LNCAP (cell line): ENCODE data around the gene PTK6.

Source experiments
- TF ChIP-seq, protein P1 (sequence below): fragments of 450-650 bp; IDR thresholded peaks from 2 replicates; pipeline ENCODE4 v1.5.1; 2017; ENCODE audit warnings: mild to moderate bottlenecking

Gene PTK6

DNA sequence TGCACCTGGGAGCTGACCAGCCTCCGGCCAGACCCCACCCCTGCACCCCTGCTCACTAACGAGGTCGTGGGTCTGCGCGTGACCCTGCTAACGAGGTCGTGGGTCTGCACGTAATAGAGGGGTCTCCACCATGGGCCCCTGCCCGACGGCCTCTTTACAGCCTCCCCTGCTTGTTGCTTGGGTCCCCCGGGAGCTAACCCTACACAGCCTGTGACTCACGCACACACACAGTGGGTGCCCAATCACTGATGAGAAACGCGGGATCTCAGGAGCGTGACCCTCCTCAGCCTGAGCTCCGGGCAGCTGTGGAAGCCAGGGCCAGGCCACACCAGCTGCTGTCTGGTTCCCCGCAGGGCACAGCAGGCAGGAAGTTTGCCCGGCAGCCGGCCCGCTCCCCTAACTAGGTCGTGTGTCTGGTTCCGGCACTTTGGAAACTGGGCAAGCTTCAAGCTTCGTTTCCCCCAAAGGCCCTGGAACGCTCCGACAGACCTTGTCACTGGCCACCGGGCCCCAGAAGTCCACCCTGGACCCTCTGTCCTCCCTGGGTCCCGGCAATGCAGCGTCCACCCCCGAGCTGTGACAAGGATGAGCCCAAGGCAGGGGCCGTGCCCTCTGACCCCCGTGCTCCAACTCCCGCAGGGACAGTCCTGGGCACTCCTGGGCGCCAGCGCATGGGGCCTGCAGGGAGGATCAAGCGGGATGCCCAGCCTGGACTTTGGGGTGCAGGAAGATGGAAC, 767 bp downstream of the PTK6 start:
- TF ChIP-seq, protein P1, sequence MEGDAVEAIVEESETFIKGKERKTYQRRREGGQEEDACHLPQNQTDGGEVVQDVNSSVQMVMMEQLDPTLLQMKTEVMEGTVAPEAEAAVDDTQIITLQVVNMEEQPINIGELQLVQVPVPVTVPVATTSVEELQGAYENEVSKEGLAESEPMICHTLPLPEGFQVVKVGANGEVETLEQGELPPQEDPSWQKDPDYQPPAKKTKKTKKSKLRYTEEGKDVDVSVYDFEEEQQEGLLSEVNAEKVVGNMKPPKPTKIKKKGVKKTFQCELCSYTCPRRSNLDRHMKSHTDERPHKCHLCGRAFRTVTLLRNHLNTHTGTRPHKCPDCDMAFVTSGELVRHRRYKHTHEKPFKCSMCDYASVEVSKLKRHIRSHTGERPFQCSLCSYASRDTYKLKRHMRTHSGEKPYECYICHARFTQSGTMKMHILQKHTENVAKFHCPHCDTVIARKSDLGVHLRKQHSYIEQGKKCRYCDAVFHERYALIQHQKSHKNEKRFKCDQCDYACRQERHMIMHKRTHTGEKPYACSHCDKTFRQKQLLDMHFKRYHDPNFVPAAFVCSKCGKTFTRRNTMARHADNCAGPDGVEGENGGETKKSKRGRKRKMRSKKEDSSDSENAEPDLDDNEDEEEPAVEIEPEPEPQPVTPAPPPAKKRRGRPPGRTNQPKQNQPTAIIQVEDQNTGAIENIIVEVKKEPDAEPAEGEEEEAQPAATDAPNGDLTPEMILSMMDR, result no peak

DNA sequence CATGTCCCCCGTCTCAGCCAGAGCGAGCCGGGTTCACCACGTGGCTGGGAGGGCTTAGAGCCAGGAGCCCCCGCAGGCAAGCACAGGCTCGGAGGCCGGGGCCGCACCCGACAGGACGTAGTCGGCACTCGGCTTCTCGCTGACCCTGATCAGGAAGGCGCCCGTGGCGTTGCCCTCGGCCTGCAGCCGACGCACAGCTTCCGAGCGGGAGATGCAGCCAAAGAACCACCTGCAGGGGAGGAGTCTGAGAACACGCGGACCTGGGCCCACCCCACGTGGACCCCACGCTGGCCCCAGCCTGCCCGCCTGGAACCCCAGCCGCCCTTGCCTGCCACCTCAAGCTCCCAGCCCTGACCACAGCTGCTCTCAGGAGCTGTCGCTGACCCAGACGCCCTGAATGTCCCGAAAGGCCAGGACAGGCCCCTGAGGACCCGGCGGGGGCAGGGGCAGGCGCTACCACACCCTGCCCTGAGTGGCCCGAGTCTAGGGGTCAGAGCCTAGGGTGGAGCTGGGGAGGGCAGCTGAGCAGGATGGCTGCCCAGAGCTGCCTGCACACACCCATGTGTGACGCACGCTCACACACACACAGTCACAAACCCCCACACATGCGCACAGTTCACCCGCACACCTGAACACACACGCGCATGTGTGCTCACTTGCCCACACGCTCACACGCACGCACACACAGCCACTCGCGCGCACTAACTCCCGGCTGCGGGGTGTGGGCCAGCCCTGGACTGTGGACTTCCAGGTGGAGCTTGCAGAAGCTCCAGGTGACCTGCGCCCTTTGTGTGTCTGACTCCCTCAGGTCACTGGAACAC, 2.1 kb downstream of the PTK6 start:
- TF ChIP-seq, protein P1, result no peak

DNA sequence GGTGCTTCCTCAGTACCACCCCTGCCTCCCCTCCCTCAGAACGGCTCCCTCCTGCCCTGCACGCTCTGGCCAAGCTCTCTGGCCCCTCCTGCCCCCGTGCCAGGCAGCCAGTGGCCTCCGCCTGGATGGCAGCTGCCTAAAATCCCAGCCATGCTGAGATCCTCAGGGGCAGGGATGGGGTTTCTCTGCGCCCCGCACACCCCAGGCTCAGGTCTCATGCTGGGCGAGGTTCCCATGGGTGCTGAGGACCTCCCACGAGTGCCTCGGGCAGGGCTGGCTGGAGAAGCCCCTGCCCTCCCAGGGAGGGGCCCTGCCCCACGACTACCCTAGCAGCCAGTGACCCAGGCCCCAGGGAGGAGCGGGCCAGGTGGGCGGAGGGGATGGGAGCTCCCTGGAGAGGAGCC, 2.7 kb downstream of the PTK6 start:
- TF ChIP-seq, protein P1, result no peak

DNA sequence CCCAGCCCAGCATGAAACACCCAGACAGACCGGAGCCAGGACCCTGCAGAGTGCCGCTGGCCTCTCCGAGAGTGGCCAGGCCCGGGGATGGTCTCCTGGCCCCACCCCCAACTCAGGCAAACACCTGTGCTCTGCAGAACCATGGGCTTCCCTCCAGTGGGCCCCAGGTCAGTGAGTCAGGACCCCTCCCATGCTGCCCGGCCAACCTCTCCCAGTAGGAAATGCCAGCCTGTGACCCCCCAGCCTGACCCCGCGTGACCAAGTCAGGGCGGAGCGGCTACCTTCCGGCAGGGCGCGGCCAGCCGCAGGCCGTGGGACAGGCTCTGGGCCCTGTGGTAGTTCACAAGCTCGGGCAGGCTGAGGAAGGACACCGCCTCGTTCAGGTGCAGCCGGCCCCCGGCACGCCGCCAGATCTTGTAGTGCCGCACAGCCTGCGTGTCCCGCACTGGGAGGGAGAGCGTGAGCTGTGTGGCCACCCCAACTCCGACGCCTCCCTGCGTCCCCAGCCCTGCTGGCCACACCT, 3.2 kb downstream of the PTK6 start:
- TF ChIP-seq, protein P1, result no peak

DNA sequence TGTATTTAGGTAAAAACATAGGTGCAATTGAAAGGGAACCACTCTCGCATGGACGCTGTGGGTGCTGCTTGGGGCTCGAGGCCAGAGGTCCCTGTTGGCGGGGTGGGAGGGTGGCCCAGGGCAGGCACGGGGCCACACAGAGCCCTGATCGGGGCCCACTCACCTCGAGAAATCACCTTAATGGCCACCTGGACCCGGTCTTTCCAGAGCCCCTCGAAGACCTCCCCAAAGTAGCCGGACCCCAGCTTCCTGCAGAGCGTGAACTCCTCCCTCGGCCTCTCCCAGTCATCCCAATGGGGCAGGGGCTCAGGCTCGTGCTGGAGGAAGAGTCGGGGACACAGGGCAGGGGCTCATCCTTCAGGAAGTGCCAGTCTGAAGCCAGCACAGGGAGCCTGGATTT, 3.8 kb downstream of the PTK6 start:
- TF ChIP-seq, protein P1, result no peak

DNA sequence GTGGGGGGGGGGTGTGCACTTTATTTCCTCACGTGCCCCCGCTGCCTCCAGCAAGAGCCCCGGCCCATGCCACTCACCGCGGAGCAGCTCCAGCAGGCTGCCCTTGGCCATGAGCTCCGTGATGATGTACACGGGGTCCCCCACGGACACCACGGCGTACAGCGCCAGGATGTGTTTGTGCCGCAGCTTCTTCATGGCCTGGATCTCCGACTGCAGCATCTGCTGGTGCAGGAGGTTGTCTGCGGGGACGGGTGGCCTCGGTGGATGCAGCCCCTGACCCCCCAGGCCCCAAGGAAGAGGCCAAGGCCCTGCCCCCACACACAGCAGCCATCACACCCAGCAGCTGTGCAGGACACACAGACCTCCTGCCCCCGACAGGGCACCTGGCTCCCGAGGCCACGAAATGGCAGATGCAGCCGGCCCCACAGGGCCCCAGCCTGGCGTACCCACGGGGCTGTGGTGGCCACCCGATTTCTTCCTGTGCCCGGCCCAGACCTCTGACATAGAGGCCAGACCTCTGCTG, 4.7 kb downstream of the PTK6 start:
- TF ChIP-seq, protein P1, result no peak

DNA sequence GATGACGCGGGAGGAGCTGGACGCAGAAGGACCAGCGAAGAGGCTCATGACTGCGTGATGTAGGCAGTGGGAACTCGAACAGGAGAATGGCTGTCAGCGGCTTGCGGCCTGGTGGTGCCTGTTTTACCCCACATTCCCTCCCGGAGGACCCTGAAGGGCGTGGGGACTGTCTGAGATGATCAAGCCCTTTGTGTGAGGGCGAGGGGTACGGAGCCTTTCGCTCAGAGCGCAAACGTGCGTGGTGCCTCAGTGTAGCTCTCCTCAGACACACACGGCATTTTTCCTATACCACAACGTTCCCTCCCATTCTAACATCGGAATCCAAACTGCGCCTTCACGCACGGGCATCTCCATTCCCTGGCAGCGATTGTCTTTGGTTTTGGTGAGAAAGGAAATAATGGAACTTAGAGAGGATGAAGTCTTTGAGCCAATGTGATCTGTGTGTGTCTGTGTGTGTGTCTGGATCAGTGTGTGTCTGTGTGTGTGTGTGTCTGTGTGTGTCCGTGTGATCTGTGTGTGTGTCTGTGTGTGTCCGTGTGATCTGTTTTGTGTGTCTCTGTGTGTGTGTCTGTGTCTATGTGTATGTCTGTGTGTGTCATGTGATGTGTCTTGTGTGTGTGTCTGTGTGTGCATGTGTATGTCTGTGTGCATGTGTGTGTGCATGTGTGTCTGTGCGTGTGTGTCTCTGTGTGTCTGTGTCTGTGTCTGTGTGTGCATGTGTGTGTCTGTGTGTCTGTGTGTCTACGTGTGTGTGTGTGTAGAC, 5.3 kb downstream of the PTK6 start:
- TF ChIP-seq, protein P1, result no peak
